Psoas muscle (tissue), 8 donors: ENCODE measurements around the gene SERPINF2. TPM values are rescaled to one million over a fixed set of nuclear protein-coding genes. Genes with fewer than 3 reads are reported as not detected.
"Not testable (repeated sequence)": the region's sequence is repeated elsewhere in the genome, so short reads cannot be mapped to it uniquely, and the experiment has no call there.

ENCODE experiments used
- ATAC-seq, 4 donors: fragments of 200-7000 bp; cut with Tn5 transposase; one replicate each; pipeline ENCODE4 v1.9.1; 2020; ENCODE audit warnings: moderate library complexity in 3 of 4, mild to moderate bottlenecking in 2 of 4
- DNase-seq, 2 donors: peaks; one replicate each; pipeline ENCODE4 v3.0.0-alpha.2; 2020
- H3K27ac ChIP-seq: fragments of 200-600 bp; one replicate; pipeline ENCODE4 v1.8.0; 2022
- H3K27me3 ChIP-seq, 3 donors: fragments of 200-600 bp in 1 of 3; one replicate each; pipeline versions ENCODE4 v1.6.1 to v1.8.0; 2013 to 2022; ENCODE audit warnings: low read length in 2 of 3, mild to moderate bottlenecking in 2 of 3, moderate library complexity in 1 of 3; ENCODE audit not compliant: insufficient read depth in 3 of 3
- H3K36me3 ChIP-seq, 2 donors: fragments of 200-600 bp in 1 of 2; one replicate each; pipeline versions ENCODE4 v1.6.1 to v1.8.0; 2013 to 2022; ENCODE audit warnings: low read depth in 1 of 2, mild to moderate bottlenecking in 1 of 2, moderate library complexity in 1 of 2; ENCODE audit not compliant: insufficient read depth in 1 of 2
- H3K4me1 ChIP-seq: fragments of 200-600 bp; one replicate; pipeline ENCODE4 v1.8.0; 2022
- H3K4me3 ChIP-seq: fragments of 200-600 bp; one replicate; pipeline ENCODE4 v1.8.0; 2022; ENCODE audit warnings: mild to moderate bottlenecking
- H3K9me3 ChIP-seq: fragments of 200-600 bp; one replicate; pipeline ENCODE4 v1.8.0; 2022
- CTCF ChIP-seq: fragments of 200-600 bp; IDR thresholded peaks from one replicate; pipeline ENCODE4 v1.8.0; 2022; ENCODE audit warnings: antibody characterized with exemption
- WGBS, 3 donors: extraction: QIAGEN DNeasy Blood & Tissue Kit; methylation state at CpG; one replicate each; pipeline versions ENCODE4 v1.1.6 to v1.1.7; 2013; 5-methylcytosine and 5-hydroxymethylcytosine counted together
- intact Hi-C, 2 donors: fragments of 100-400 bp; cut with DNase I; formaldehyde crosslinking; loops; one replicate each; pipeline versions ENCODE4 v1.11.0 to v1.14.2; 2022
- polyA plus RNA-seq, 3 donors: library from polyadenylated mRNA; stranded (reverse); fragments of 200-250 nt; gene quantifications; one replicate each; pipeline ENCODE4 v1.2.3, GENCODE V29; 2013
- total RNA-seq, 4 donors: library from RNA; stranded (reverse); fragmentation: NEBNext Ultra II Directional in 2 of 4; extraction: Animal tissue kit (Norgen Biotek cat#: 25700) in 2 of 4; gene quantifications; one replicate each; pipeline versions ENCODE4 v1.2.1 to v1.2.4, GENCODE V29; 2021 to 2023
- donor health status: healthy with polysubstance abuse.
- donor health status: DM: no; HTN: no; CAD: no; lungs with moderate emphysema.
- donor health status: Bipolar disorder and iron deficiency.
- donor health status: healthy.
- donor health status: DM: yes; HTN: yes; CAD: no.
- donor health status: DM: no; HTN: no; CAD: no.
- donor health status: DM: no; HTN: no; CAD: no.
- donor health status: DM: yes; HTN: yes; CAD: no.

The SERPINF2 gene
- total and polyA plus RNA-seq, 7 donors: 0.74 to 4.0 (median 3.6) TPM

GRCh38 chr17:1736348-1737281, 6.1 kb upstream of the SERPINF2 start:
- TF ChIP-seq CTCF: no peak
- Histone ChIP-seq H3K27me3 (no peaks in the 10 kb centered on the region), H3K4me1 (peaks cover 16% of the 10 kb centered on the region), H3K9me3 (no peaks in the 10 kb centered on the region), H3K27ac (peak overlapping the region; percentile 50), H3K36me3 (peaks cover 5 to 68% of the 10 kb centered on the region in 2 donors), H3K4me3 (no peak overlapping the region)
- intact Hi-C loops: no loop called here
- 61 to 66% (median 65%) methylated on average over 25 of the region's 25 CpGs for WGBS, 3 donors
- DNase-seq (peak; percentile 76 to 84), ATAC-seq (peak; percentile 44 to 53 (median 48))

GRCh38 chr17:1737531-1738291, 5.0 kb upstream of the SERPINF2 start:
- 85 to 90% (median 87%) methylated on average over 19 to 21 of the region's 21 CpGs for WGBS, 3 donors
- H3K4me1 ChIP-seq: peaks cover 10% of the 10 kb centered on the region
- H3K36me3 ChIP-seq: peaks cover 5 to 57% of the 10 kb centered on the region in 2 donors
- DNase-seq: peak in 1 of 2 donors; percentile 20
- H3K27ac ChIP-seq: no peak overlapping the region
- intact Hi-C loops: no loop called here
- no peak overlapping the region for H3K4me3 ChIP-seq
- no peaks in the 10 kb centered on the region for H3K9me3 ChIP-seq
- TF ChIP-seq CTCF: no peak
- ATAC-seq: peak in 1 of 4 donors; percentile 21
- no peaks in the 10 kb centered on the region for H3K27me3 ChIP-seq

- intact Hi-C loops, H3K4me3 ChIP-seq, H3K9me3 ChIP-seq, H3K4me1 ChIP-seq, H3K27me3 ChIP-seq, DNase-seq, H3K27ac ChIP-seq, ATAC-seq: not testable (repeated sequence)
- WGBS, 3 donors: 77 to 98% (median 91%) methylated on average over 6 to 7 of the region's 7 CpGs
- peaks cover 0 to 15% of the 10 kb centered on the region in 2 donors for H3K36me3 ChIP-seq
Observed at GRCh38 chr17:1741899-1742298, 772 bp upstream of the SERPINF2 start.

GRCh38 chr17:1743088-1743439, 393 bp downstream of the SERPINF2 start:
- TF ChIP-seq CTCF: no peak
- H3K36me3 ChIP-seq: peaks cover 0 to 4% of the 10 kb centered on the region in 2 donors
- no peak overlapping the region for H3K27ac ChIP-seq
- 75 to 93% (median 92%) methylated on average over 2 of the region's 2 CpGs for WGBS, 3 donors
- H3K9me3 ChIP-seq: no peaks in the 10 kb centered on the region
- no peak for DNase-seq
- no peak overlapping the region for H3K4me3 ChIP-seq
- no peaks in the 10 kb centered on the region for H3K4me1 ChIP-seq
- no peaks in the 10 kb centered on the region for H3K27me3 ChIP-seq
- intact Hi-C loops: no loop called here
- peak in 1 of 4 donors; percentile 14 for ATAC-seq
